HG03432 (cell line): Measurements from ENCODE around the gene CKS1B.

Experiments
- ATAC-seq: cut with Tn5 transposase; IDR thresholded peaks from one replicate; pipeline ENCODE4 v1.9.1; 2021; ENCODE audit warnings: mild to moderate bottlenecking, moderate library complexity; ENCODE audit not compliant: unreplicated experiment

Gene CKS1B

DNA sequence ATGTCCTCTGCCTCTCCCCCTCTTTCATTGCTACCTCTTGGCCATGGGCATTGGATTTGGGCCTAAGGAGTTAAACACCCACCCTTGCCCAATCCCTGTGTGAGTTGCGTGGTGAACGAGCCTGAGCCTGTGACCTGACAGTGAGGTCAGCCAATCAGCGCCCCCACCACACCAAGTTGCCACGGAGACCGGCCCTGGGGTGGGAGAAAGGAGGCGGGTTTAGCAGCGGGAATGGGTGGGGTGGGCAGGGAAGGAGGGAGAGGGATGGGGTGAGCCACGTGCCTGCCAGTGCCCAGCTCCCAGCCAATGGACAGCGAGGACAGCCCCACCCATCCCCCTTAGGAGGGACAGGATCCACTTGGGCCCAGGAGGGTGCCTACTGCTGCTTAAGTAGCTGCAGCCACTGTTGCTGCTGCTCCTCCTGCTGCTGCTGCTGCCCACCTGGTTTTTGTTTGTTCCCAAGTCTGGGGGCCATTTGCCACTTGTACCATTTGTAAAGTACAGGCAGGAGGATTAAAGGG, 37.6 kb downstream of the CKS1B start:
- ATAC-seq: no peak

DNA sequence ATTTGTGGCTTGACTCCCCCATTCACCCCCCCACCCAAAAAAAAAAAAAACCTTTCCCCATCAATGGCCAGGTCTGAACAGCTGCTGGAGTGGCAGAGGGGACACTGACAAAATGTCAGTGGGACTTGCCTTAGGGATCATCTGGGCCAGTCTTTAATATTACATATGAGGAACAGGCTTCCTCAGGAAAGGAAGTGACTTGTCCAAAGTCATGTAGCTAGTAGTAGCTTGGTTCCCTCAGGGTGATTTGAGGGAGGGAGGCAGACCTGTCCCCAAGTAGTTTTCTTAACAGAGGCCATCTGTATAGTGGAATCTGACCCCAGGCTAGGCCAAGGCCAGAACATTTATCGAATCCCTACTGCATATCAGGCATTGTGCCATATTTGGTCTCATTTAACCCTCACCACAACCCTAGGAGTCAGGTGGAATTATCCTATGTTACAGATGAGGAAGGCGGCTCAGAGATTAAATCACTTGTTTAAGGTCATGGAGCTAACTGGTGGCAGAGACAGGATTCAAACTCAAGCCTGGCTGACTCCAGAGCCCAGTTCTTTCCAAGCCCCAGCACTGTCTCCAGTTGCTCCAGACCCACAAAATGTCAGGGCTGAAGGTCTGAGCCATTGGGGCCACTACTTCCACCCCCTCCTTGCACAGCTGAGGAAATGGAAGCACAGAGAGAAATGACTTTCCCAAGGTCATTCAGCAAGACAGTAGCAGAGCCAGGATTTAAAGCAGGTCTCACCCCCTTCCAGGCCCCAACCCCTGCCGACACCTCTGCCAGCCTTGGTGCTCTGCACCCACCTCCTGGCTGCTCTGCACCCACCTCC, 38.5 kb downstream of the CKS1B start:
- ATAC-seq: no peak

DNA sequence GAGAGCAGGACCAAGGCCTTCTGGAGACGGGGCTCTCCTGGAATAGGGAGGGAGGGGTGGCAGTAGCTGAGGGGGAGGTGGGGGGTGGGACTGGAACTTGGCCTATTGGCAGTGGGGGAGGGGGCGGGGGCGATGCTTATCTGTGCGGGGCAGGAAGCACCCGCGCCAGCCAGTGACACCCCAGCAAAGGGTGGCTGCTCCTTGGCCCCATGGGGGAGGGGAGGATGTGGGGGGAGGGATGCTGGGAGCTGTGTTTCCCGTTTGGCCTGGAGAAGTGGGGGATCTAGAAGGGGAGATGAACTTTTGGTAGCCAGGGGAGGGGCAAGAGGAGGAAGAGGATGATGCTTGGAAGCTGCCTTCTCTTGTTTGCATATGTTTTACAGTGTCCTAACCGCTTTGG, 39.2 kb downstream of the CKS1B start:
- no peak for ATAC-seq

DNA sequence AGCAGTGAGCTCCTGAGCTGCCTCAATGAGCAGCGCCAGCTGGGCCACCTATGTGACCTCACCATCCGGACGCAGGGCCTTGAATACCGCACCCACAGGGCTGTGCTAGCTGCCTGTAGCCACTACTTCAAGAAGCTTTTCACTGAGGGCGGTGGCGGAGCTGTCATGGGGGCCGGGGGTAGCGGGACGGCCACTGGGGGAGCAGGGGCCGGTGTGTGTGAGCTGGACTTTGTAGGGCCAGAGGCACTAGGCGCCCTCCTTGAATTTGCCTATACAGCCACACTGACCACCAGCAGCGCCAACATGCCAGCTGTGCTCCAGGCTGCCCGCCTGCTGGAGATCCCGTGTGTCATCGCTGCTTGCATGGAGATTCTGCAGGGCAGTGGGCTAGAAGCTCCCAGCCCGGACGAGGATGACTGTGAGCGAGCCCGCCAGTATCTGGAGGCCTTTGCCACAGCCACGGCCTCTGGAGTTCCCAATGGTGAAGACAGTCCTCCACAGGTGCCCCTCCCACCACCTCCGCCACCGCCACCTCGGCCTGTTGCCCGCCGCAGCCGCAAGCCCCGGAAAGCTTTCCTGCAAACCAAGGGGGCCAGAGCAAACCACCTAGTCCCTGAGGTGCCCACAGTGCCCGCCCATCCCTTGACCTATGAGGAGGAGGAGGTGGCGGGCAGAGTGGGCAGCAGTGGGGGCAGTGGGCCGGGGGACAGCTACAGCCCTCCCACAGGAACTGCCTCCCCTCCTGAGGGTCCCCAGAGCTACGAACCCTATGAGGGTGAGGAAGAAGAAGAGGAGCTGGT, 40.4 kb downstream of the CKS1B start:
- no peak for ATAC-seq

DNA sequence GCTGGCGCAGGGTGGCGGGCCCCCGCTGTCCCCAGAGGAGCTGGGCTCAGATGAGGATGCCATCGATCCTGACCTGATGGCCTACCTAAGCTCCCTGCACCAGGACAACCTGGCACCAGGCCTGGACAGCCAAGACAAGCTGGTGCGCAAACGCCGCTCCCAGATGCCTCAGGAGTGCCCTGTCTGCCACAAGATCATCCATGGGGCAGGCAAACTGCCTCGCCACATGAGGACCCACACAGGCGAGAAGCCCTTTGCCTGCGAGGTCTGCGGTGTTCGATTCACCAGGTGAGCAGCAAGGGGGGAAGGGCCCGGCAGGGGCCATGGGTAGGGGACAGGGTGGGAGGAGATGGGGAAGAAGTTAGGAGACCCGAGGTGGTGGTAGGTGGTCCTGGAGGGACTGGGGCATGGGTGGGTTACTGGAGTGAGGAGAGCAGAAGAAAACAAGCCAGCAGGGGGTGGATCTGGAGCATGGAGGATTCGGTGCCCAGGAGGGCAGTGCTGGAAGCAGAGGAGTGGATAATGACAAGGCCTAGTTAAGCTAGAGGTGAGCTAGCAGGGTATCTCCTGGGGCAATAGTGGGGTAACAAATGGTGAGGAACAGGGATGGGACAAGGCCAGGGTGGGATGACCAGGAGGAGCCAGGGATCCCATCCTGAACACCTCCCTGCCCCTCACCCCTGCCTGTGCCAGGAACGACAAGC, 41.2 kb downstream of the CKS1B start:
- no peak for ATAC-seq

DNA sequence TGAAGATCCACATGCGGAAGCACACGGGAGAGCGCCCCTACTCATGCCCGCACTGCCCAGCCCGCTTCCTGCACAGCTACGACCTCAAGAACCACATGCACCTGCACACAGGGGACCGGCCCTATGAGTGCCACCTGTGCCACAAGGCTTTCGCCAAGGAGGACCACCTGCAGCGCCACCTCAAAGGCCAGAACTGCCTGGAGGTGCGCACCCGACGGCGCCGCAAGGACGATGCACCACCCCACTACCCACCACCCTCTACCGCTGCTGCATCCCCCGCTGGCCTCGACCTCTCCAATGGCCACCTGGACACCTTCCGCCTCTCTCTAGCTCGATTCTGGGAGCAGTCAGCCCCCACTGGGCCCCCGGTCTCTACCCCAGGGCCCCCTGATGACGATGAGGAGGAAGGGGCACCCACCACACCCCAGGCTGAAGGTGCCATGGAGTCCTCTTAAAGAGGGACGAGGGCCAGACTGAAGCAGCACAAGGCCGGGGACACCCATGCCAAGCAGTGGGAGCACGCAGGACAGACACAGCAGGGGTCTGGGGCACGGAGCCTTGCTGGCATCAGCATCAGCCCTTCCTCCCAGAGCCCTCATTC, 41.9 kb downstream of the CKS1B start:
- no peak for ATAC-seq

DNA sequence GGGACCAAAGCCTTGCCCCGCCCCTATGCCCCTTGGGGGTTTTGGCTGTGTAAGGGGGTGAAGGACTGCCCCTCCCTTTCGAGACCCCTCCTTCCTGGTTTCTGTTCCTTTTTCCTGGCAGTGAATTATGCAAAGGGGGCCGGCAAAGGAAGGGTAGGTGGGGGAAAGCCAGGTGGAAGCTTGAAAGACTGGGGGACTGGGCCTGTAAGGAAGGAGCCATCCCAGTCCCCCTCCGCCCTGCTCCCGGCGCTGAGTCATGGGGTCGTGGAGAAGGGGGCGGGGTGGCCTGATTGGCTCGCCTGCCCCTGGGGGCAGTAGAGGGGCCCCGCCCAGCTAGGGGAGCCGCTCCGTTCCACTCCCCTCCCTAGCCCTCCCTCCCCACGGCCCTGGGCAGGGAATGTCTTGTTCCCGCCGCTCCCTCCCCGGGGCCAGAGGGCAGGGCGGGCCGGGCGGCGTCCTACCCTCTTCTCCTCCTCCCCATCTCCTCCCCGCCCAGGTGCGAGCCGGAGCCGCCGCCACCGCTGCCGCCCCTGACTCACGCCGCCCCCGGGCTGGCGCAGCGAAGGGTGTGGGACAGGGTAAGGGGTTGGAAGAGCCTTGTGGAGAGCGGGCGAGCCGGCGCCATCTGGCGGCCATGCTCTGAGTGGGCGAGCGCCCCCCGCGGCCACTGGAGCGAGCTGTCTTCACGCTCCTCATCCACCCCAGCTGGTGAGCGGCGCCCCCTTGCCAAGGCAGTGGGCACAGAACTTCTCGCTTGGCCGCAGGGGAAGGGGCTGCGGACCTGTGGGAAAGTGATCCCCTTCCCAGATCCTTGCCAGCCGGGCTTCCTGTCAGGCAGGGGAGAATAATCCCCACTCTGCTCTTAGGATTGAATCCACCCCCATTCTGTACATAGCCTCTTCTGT, 42.8 kb downstream of the CKS1B start:
- peak; percentile 87 for ATAC-seq

DNA sequence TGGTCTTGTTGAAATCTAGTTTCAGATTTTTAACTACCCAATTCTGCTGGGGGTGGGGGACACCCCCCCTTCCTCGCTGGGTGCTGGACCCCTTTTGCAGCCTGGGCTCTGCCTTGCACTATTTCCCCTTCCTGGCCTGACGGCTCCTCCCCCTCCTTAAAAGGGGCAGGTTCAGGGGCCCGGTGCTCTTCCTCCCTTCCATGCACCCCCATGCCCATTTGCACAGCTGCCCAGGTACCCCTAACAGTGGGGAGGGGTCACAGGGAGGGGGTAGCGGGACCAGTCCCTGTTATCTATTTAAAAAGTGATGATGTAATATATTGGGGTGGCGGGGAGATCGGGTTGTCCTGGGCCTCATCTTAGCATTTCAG, 43.5 kb downstream of the CKS1B start:
- peak; percentile 8 for ATAC-seq

DNA sequence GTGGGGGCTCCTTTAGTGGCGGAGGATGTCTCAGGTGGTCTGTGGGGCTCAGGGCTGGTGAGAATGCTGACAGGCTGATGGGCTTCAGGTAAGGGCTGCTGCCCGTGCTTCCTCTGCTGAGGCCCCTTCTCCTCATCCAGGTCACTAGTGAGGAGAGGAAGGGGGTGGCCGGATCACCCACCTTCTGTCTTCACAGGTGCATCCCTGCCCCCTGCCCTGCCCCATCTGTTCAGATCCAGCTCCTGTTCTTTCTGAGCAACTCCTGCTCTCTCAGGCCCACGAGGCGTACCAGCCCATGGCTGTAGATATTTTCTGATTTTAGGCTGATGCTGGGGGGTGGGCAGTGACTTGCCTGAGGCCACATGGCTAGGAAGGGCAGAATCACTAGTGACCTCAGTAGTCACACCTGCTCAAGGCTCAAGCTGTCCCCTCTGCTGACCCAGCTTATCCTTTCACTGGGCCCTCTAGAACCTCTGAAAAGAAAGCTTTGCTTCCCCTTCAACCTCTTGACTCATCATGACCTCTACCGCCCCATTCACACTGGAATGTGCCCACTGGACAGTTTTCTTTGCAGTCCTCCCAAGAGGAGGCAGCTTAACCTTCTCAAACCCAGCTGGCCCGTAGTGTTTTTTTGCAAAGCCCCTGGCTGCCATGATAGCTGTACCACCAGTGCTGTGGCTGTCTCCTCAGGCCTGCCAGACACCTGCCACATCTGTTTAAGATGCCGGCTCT, 44.3 kb downstream of the CKS1B start:
- ATAC-seq: no peak

DNA sequence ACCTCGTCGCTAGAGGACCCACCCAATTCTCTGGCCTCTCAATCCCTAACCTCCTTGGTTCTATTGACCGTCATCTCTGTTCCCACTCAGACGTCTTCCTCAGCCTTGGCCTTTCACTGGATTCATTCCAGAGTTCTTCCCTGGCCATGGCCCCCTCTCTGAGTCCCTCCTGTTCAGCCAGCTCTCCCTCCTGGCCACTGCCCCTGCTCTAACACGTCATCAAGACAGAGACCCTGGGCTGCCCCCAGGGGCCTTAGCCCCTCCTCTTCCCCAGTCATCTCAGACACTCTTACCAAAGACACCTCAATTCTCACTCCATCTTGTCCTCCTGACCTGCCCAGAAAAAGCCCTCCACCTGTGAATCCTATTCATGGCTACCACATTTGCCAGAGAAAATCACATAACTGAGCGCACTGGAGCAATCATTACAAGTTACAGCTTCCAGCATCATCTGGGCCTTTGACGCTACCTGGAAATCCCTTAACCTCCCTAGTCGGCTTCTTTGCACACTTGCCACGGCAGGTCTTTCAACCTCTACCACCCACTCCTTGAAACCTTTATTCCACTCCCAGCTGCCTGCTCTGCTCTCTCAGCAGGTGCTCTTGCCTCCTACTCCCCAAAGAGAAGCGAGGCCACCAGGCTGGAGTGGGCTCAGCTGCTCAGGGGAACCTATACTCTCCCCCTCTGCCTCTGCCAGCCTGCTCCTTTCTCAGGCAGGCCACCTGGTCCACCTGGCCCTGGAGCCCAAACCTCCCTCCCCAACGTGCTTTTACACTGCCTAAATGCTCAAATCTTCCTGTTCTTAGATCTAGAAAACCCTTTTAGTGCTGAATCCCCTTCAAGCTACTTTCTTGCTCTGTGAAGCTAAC, 45.1 kb downstream of the CKS1B start:
- ATAC-seq: no peak

DNA sequence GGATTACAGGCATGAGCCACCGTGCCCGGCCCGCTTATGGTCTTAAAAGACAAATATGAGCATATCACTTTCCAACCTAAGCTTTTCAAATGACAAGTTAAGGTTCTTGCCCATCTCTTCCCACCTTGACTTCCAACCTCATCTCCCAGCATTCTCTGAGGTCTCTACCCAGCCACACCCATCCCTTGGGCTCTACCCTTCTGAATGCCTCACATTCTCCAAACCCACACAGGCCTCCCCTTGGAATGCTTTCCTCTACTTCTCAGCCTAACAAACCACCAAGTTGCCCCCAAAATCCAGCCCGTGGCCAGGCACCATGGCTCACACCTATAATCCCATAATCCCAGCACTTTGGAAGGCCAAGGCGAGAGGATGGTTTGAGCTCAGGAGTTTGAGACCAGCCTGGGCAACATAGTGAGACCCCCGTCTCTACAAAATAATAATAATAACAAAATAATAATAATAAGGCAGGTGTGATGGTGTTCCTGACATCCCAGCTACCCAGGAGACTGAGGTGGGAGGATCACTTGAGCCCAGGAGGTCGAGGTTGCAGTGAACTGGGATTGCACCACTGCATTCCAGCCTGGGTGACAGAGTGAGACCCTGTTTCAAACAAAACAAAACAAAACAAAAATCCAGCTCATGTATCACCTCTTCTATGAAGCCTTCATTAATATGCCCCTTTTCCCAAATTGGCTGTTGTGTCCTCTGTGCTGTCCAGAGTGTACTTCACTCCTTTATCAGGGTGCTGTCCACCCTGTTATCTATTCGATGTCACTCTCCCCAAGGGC, 47.9 kb downstream of the CKS1B start:
- no peak for ATAC-seq

DNA sequence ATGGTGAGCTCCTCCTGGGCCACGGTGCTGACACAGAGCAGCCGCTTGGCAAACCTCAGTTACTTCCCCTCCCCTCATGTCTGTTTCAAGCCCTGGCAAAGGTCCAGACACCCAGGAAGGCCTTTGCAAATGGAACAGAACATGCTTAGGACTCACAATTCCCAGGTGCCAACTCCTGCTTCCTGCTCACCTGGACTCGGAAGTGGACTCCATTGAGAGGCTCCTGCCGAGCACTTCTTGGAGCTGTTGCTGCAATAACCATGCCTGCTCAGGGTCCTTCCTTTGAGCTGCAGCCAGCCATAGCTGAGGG, 48.4 kb downstream of the CKS1B start:
- ATAC-seq: no peak

DNA sequence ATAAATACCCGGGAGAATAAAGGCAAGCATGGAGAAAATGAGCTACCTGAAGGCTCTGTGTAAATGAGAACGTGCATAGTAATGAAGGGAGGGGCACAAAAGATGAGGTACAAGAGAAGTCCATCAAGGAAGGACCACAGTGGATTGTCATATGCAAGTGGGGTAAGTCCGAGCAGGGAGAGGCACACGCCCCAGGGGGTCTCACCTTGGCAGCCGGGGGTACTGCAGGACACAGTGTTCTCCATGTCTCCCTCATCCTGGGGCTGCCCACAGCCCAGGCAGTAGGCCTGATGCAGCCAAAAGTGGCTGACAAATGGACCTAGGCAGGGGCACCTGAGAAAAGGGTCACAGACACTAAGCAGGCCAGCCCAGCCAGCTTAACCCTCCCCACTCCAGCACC, 49.1 kb downstream of the CKS1B start:
- no peak for ATAC-seq

DNA sequence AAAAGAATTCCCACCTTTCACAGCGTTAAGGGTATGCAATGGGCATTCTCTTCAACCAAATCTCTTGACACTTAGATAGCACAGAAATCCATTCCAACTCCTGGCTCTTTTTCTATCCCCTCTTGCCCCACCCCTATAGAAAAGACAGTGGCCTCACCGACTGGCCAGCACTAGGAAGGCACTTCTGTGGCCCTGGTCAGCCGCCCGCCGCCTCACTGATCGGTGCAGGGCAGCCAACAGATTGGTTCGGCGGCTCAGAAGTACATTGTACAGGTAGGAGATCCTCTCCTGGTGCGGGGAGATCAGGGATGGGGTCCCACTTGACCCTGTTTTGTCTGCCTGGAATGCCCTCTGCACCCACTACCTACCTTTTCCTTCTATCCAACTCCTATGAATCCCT, 49.8 kb downstream of the CKS1B start:
- ATAC-seq: no peak

DNA sequence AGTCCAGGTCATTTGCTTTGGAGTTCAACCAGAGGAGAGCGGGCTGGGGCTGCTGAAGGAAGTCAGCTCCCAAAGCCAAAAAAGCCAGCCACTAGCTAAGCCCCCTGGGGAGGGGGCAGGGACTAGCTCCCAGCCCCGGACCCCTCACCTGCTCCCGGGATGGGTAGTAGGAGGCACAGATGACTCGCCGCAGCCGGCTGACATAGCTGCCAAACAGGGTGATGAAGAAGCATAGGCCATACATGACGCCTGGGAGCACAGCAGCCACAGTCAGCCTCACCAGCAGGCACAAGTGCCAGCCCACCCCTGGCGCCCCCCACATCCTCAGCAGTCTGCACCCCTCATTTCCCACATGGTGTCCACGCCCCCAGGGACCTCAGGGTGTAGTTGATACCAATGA, 51.7 kb downstream of the CKS1B start:
- ATAC-seq: no peak

DNA sequence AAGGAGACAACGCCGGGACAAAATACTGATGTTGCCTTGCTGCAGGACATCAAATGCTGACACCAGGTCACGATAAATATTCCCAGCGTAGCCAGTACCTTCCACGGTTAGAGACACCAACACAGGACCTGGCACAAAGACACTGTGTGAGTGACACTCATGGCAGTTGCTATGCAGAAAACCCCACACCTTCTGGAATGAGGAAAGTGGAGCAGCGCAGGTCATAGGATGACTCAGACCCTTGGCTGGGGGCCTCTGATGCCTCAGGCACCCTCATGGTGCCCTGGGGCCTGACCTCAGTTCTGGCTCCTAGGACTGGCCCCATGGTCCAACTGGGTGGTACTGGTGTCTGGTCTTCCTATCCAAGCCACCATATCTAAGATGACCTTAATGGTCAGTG, 52.1 kb downstream of the CKS1B start:
- no peak for ATAC-seq
